NT2/D1 (cell line): ENCODE measurements around the gene ADGRL3.

Experiments
- SUZ12 ChIP-seq: IDR thresholded peaks from 2 replicates; pipeline ENCODE4 v1.6.1; 2011; ENCODE audit not compliant: insufficient read length, insufficient read depth; ENCODE audit errors: extremely low read depth
- YY1 ChIP-seq: IDR thresholded peaks from 2 replicates; pipeline ENCODE4 v1.6.1; 2011; ENCODE audit not compliant: insufficient read length, insufficient read depth
- ZNF274 ChIP-seq: IDR thresholded peaks from 2 replicates; pipeline ENCODE4 v1.6.1; 2011; ENCODE audit warnings: mild to moderate bottlenecking, low read depth, low read length

- TF ChIP-seq YY1 = no peak
- no peak for TF ChIP-seq ZNF274
- no peak for TF ChIP-seq SUZ12
These were observed 4.4 kb downstream of the ADGRL3 start for GRCh38 chr4:61204353-61205060.
